OCI-LY1 (cell line): ENCODE measurements around the gene TNNT3.
A peak's percentile ranks its signal among the peaks of the same experiment; 100 is the strongest.
"Not testable (repeated sequence)": the region's sequence is repeated elsewhere in the genome, so short reads cannot be mapped to it uniquely, and the experiment has no call there.

Experiments used
- H2AFZ ChIP-seq: fragments of 200-600 bp; sonication (generic), shearing (Covaris generic); 2 replicates; pipeline ENCODE4 v1.6.0; 2014; ENCODE audit warnings: antibody characterized with exemption, mild to moderate bottlenecking, low read length
- H3F3A ChIP-seq: fragments of 200-600 bp; sonication (generic), shearing (Covaris generic); 2 replicates; pipeline ENCODE4 v1.6.0; 2014; ENCODE audit warnings: mild to moderate bottlenecking, antibody characterized with exemption, low read length, moderate library complexity; ENCODE audit not compliant: insufficient read depth
- H3K27ac ChIP-seq: fragments of 200-600 bp; sonication (generic); 2 replicates; pipeline ENCODE4 v1.5.1; 2014; ENCODE audit warnings: low read length, mixed run types, mild to moderate bottlenecking, low read depth; ENCODE audit not compliant: poor library complexity, severe bottlenecking
- H3K27me3 ChIP-seq: fragments of 200-600 bp; sonication (generic); 2 replicates; pipeline ENCODE4 v1.6.0; 2014; ENCODE audit warnings: antibody characterized with exemption, mild to moderate bottlenecking, low read length, moderate library complexity; ENCODE audit not compliant: insufficient read depth
- H3K36me3 ChIP-seq: fragments of 200-600 bp; sonication (generic); 2 replicates; pipeline ENCODE4 v1.6.1; 2014; ENCODE audit warnings: mild to moderate bottlenecking, antibody characterized with exemption, low read length, moderate library complexity, mixed read lengths; ENCODE audit not compliant: insufficient read depth
- H3K4me1 ChIP-seq: fragments of 200-600 bp; sonication (generic); 2 replicates; pipeline ENCODE4 v1.5.1; 2014; ENCODE audit warnings: mild to moderate bottlenecking, low read length, moderate library complexity; ENCODE audit not compliant: insufficient read depth, severe bottlenecking
- H3K4me2 ChIP-seq: fragments of 200-600 bp; sonication (generic), shearing (Covaris generic); 2 replicates; pipeline ENCODE4 v1.6.1; 2014; ENCODE audit warnings: low read length
- H3K4me3 ChIP-seq: fragments of 200-600 bp; sonication (generic); 2 replicates; pipeline ENCODE4 v1.5.1; 2014; ENCODE audit warnings: low read length, low read depth, mild to moderate bottlenecking, mixed read lengths; ENCODE audit not compliant: poor library complexity, severe bottlenecking
- H3K79me2 ChIP-seq: fragments of 200-600 bp; shearing (Covaris generic); 2 replicates; pipeline ENCODE4 v1.6.1; 2016; ENCODE audit warnings: mixed run types, low read length, mixed read lengths; ENCODE audit not compliant: insufficient read depth
- H3K9ac ChIP-seq: fragments of 200-600 bp; sonication (generic), shearing (Covaris generic); 2 replicates; pipeline ENCODE4 v1.6.1; 2014; ENCODE audit warnings: mild to moderate bottlenecking, low read length, mixed read lengths
- H3K9me2 ChIP-seq: fragments of 200-600 bp; sonication (generic), shearing (Covaris generic); 2 replicates; pipeline ENCODE4 v1.6.1; 2014; ENCODE audit warnings: low read depth, mild to moderate bottlenecking, low read length, mixed read lengths
- H3K9me3 ChIP-seq: fragments of 200-600 bp; shearing (Covaris generic); 2 replicates; pipeline ENCODE4 v1.6.1; 2014; ENCODE audit warnings: low read length, mixed read lengths
- H4K20me1 ChIP-seq: fragments of 200-600 bp; sonication (generic), shearing (Covaris generic); 2 replicates; pipeline ENCODE4 v1.6.0; 2016; ENCODE audit warnings: mild to moderate bottlenecking, low read length; ENCODE audit not compliant: insufficient read depth
- CTCF ChIP-seq: fragments of 200-600 bp; sonication (generic), shearing (Covaris generic); IDR thresholded peaks from 2 replicates; pipeline ENCODE4 v1.5.1; 2017; ENCODE audit warnings: mild to moderate bottlenecking, antibody characterized with exemption, low read length, moderate library complexity, mixed read lengths
- EZH2 ChIP-seq: fragments of 200-600 bp; sonication (generic), shearing (Covaris generic); IDR thresholded peaks from 2 replicates; pipeline ENCODE4 v1.8.0; 2017; ENCODE audit warnings: borderline replicate concordance, mixed run types, mild to moderate bottlenecking, antibody characterized with exemption, low read length, moderate library complexity, mixed read lengths

TNNT3 gene

GRCh38 chr11:1875093-1875850 lies 44.2 kb upstream of the TNNT3 start:
- no peaks in the 10 kb centered on the region for H4K20me1 ChIP-seq
- no peaks in the 10 kb centered on the region for H3K36me3 ChIP-seq
- no peak overlapping the region for H3K4me2 ChIP-seq
- TF ChIP-seq EZH2: no peak
- no peak for TF ChIP-seq CTCF
- peaks cover 8% of the 10 kb centered on the region for H3K4me1 ChIP-seq
- H2AFZ ChIP-seq: no peak overlapping the region
- no peaks in the 10 kb centered on the region for H3K27me3 ChIP-seq
- H3F3A ChIP-seq: no peaks in the 10 kb centered on the region
- no peak overlapping the region for H3K9ac ChIP-seq
- H3K4me3 ChIP-seq: no peak overlapping the region
- H3K9me3 ChIP-seq: no peaks in the 10 kb centered on the region
- no peak overlapping the region for H3K27ac ChIP-seq
- no peaks in the 10 kb centered on the region for H3K9me2 ChIP-seq
- no peaks in the 10 kb centered on the region for H3K79me2 ChIP-seq

- not testable (repeated sequence) for H4K20me1 ChIP-seq, H2AFZ ChIP-seq, H3K79me2 ChIP-seq, H3K9ac ChIP-seq, H3K27me3 ChIP-seq, H3K4me2 ChIP-seq, H3K27ac ChIP-seq, H3K9me2 ChIP-seq, H3K36me3 ChIP-seq, H3F3A ChIP-seq, H3K9me3 ChIP-seq, H3K4me1 ChIP-seq, H3K4me3 ChIP-seq
These were observed 43.6 kb upstream of the TNNT3 start for GRCh38 chr11:1875851-1876301.

- TF ChIP-seq EZH2 (no peak), CTCF (peak; percentile 67)
- Histone ChIP-seq H3K4me3 (no peak overlapping the region), H3F3A (no peaks in the 10 kb centered on the region), H3K4me2 (no peak overlapping the region), H3K9ac (no peak overlapping the region), H3K27ac (no peak overlapping the region), H3K4me1 (peaks cover 2% of the 10 kb centered on the region), H3K9me3 (no peaks in the 10 kb centered on the region), H3K36me3 (no peaks in the 10 kb centered on the region), H2AFZ (no peak overlapping the region), H3K79me2 (no peaks in the 10 kb centered on the region), H4K20me1 (no peaks in the 10 kb centered on the region), H3K9me2 (no peaks in the 10 kb centered on the region), H3K27me3 (no peaks in the 10 kb centered on the region)
These were observed 43.0 kb upstream of the TNNT3 start for GRCh38 chr11:1876361-1877063.
